HCT116 (cell line): ENCODE data around the gene BMPER. TPM values are rescaled to one million over a fixed set of nuclear protein-coding genes. Genes with fewer than 3 reads are reported as not detected.

ENCODE experiments used
- ATAC-seq: fragments of 200-7000 bp; cut with Tn5 transposase; 2 replicates; pipeline ENCODE4 v1.9.1; 2020; ENCODE audit warnings: mild to moderate bottlenecking, moderate library complexity
- BruUV-seq: library from RNA; stranded (reverse); fragments of 400-500 nt; replicated peaks from 2 replicates; lab custom pipeline; 2021; lab: Mats Ljungman, UMichigan
- CTCF ChIA-PET: fragments of 300-600 bp; sonication (Branson Sonifier 250); formaldehyde crosslinking; loops from one replicate; lab custom pipeline; 2021; ENCODE audit warnings: antibody characterized with exemption; lab: Charles Lee
- POLR2A ChIA-PET: fragments of 300-600, 350-600 bp; sonication (Branson Sonifier 250); formaldehyde crosslinking; loops from one replicate; lab custom pipeline; 2021; ENCODE audit warnings: antibody characterized with exemption; lab: Charles Lee
- RAD21 ChIA-PET, 2 experiments: fragments of 300-600 bp; sonication (Branson Sonifier 250); formaldehyde crosslinking; loops; one replicate each; lab custom pipeline; 2023; ENCODE audit warnings: low total read pairs in 2 of 2; ENCODE audit not compliant: uncharacterized antibody in 2 of 2, unreplicated experiment in 2 of 2, low non-redundant PET in 1 of 2; lab: Charles Lee
- DNase-seq: peaks from one replicate; pipeline ENCODE4 v3.0.0-alpha.2; 2010; ENCODE audit warnings: low read depth, low spot score
- H2AFZ ChIP-seq: fragments of 200-600 bp; shearing (Covaris generic), sonication (generic); 2 replicates; pipeline ENCODE4 v1.6.1; 2017; ENCODE audit warnings: low read depth, mixed run types, mixed read lengths, antibody characterized with exemption, low read length; ENCODE audit not compliant: poor library complexity, severe bottlenecking
- H3K27ac ChIP-seq: 2 replicates; pipeline ENCODE4 v1.5.1; 2012; ENCODE audit warnings: low read depth, low read length
- H3K27me3 ChIP-seq: fragments of 200-600 bp; sonication (generic); 2 replicates; pipeline ENCODE4 v1.6.1; 2016; ENCODE audit warnings: mixed run types, low read length, mixed read lengths; ENCODE audit not compliant: insufficient read depth
- H3K36me3 ChIP-seq, 2 experiments: fragments of 200-500 bp in 1 of 2; fragments of 200-600 bp in 1 of 2; sonication (Bioruptor generic) in 1 of 2; sonication (generic) in 1 of 2; 2 replicates each; pipeline versions ENCODE4 v1.5.1 to v1.6.1; 2014 to 2016; ENCODE audit warnings: low read length in 2 of 2, inconsistent platforms in 1 of 2, mixed read lengths in 1 of 2, mixed run types in 1 of 2; ENCODE audit not compliant: insufficient read depth in 2 of 2, control insufficient read depth in 1 of 2
- H3K4me1 ChIP-seq, 2 experiments: fragments of 200-600 bp in 1 of 2; sonication (generic) in 1 of 2; 2 replicates each; pipeline versions ENCODE4 v1.5.1 to v1.6.1; 2012 to 2017; ENCODE audit warnings: low read length in 2 of 2, inconsistent platforms in 1 of 2, mild to moderate bottlenecking in 1 of 2, mixed read lengths in 1 of 2, mixed run types in 1 of 2, moderate library complexity in 1 of 2; ENCODE audit not compliant: insufficient read depth in 2 of 2, control insufficient read depth in 1 of 2
- H3K4me2 ChIP-seq: fragments of 200-600 bp; sonication (generic); 2 replicates; pipeline ENCODE4 v1.6.1; 2017; ENCODE audit warnings: mixed run types, low read length, mixed read lengths
- H3K4me3 ChIP-seq, 2 experiments: fragments of 200-600 bp in 1 of 2; sonication (generic) in 1 of 2; replicated peaks in 1 of 2; 2 replicates each; pipeline ENCODE4 v1.5.1; 2011 to 2016; ENCODE audit warnings: low read length in 2 of 2, control low read depth in 1 of 2, low read depth in 1 of 2, mild to moderate bottlenecking in 1 of 2, mixed read lengths in 1 of 2, mixed run types in 1 of 2
- H3K79me2 ChIP-seq: fragments of 200-600 bp; sonication (generic); 2 replicates; pipeline ENCODE4 v1.6.1; 2017; ENCODE audit warnings: mild to moderate bottlenecking, mixed run types, low read length, moderate library complexity, mixed read lengths; ENCODE audit not compliant: insufficient read depth
- H3K9ac ChIP-seq: fragments of 200-600 bp; sonication (generic); 2 replicates; pipeline ENCODE4 v1.6.1; 2016; ENCODE audit warnings: low read length, mixed read lengths
- H3K9me2 ChIP-seq: fragments of 200-600 bp; sonication (generic), shearing (Covaris generic); 2 replicates; pipeline ENCODE4 v1.6.1; 2017; ENCODE audit warnings: mixed run types, mild to moderate bottlenecking, moderate library complexity; ENCODE audit not compliant: insufficient read depth
- H3K9me3 ChIP-seq, 2 experiments: fragments of 200-500 bp in 1 of 2; fragments of 200-600 bp in 1 of 2; sonication (Bioruptor generic) in 1 of 2; sonication (generic) in 1 of 2; 2 replicates each; pipeline ENCODE4 v1.6.1; 2014 to 2017; ENCODE audit warnings: low read length in 2 of 2, mixed read lengths in 2 of 2, inconsistent platforms in 1 of 2, low read depth in 1 of 2, mild to moderate bottlenecking in 1 of 2, mixed run types in 1 of 2, moderate library complexity in 1 of 2; ENCODE audit not compliant: control insufficient read depth in 1 of 2, insufficient read depth in 1 of 2
- H4K20me1 ChIP-seq: fragments of 200-600 bp; sonication (generic), shearing (Covaris generic); 2 replicates; pipeline ENCODE4 v1.6.1; 2017; ENCODE audit warnings: mixed run types, mild to moderate bottlenecking, moderate library complexity; ENCODE audit not compliant: insufficient read depth
- CBX3 ChIP-seq: IDR thresholded peaks from 2 replicates; pipeline ENCODE4 v1.6.1; 2012; ENCODE audit warnings: low read depth
- CEBPB ChIP-seq: IDR thresholded peaks from 2 replicates; pipeline ENCODE4 v1.6.1; 2012; ENCODE audit warnings: low read depth
- ELF1 ChIP-seq: IDR thresholded peaks from 2 replicates; pipeline ENCODE4 v1.6.1; 2012; ENCODE audit warnings: low read depth, borderline replicate concordance
- EZH2 ChIP-seq: fragments of 200-600 bp; sonication (generic); IDR thresholded peaks from 2 replicates; pipeline ENCODE4 v1.6.1; 2017; ENCODE audit warnings: antibody characterized with exemption, mixed run types
- EZH2phosphoT487 ChIP-seq: fragments of 200-600 bp; IDR thresholded peaks from 2 replicates; pipeline ENCODE4 v1.6.1; 2018; ENCODE audit warnings: antibody characterized with exemption, borderline replicate concordance
- FOSL1 ChIP-seq: IDR thresholded peaks from 2 replicates; pipeline ENCODE4 v1.6.1; 2012; ENCODE audit warnings: low read depth
- POLR2A ChIP-seq: IDR thresholded peaks from 2 replicates; pipeline ENCODE4 v1.7.0; 2011; ENCODE audit warnings: borderline replicate concordance; ENCODE audit not compliant: insufficient read depth, insufficient read length; ENCODE audit errors: extremely low read depth
- POLR2AphosphoS5 ChIP-seq: IDR thresholded peaks from 2 replicates; pipeline ENCODE4 v1.6.1; 2011; ENCODE audit warnings: mild to moderate bottlenecking, low read depth, low read length, moderate library complexity
- RAD21 ChIP-seq: IDR thresholded peaks from 2 replicates; pipeline ENCODE4 v1.6.1; 2012; ENCODE audit warnings: low read depth, mild to moderate bottlenecking
- SIN3A ChIP-seq: IDR thresholded peaks from 2 replicates; pipeline ENCODE4 v1.6.1; 2012; ENCODE audit warnings: low read depth
- TCF7L2 ChIP-seq: IDR thresholded peaks from 2 replicates; pipeline ENCODE4 v1.7.0; 2011; ENCODE audit warnings: borderline replicate concordance, inconsistent platforms; ENCODE audit not compliant: insufficient read depth, insufficient read length; ENCODE audit errors: extremely low read depth
- YY1 ChIP-seq: IDR thresholded peaks from 2 replicates; pipeline ENCODE4 v1.6.1; 2011; ENCODE audit warnings: low read length, low read depth, moderate library complexity, mild to moderate bottlenecking; ENCODE audit not compliant: insufficient replicate concordance; ENCODE audit errors: extremely low read depth
- ZFX ChIP-seq: fragments of 450-650 bp; IDR thresholded peaks from 2 replicates; pipeline ENCODE4 v1.6.1; 2017
- ZNF274 ChIP-seq: fragments of 200-500 bp; sonication (Bioruptor generic); IDR thresholded peaks from 2 replicates; pipeline ENCODE4 v1.6.1; 2014; ENCODE audit warnings: mild to moderate bottlenecking, low read depth, low read length, inconsistent platforms
- intact Hi-C: fragments of 100-400 bp; cut with micrococcal nuclease; formaldehyde crosslinking; loops from 2 replicates; pipeline ENCODE4 v1.10.0; 2022
- total RNA-seq: library from RNA; stranded (reverse); gene quantifications from one replicate; pipeline ENCODE4 v1.2.1, GENCODE V29; 2021; ENCODE audit not compliant: unreplicated experiment
- TF ChIP-seq, protein P1 (sequence below): IDR thresholded peaks from 2 replicates; pipeline ENCODE4 v1.6.1; 2012
- TF ChIP-seq, protein P2 (sequence below): IDR thresholded peaks from 2 replicates; pipeline ENCODE4 v1.6.1; 2012; ENCODE audit warnings: low read depth
- TF ChIP-seq, protein P3 (sequence below): IDR thresholded peaks from 2 replicates; pipeline ENCODE4 v1.6.1; 2011; ENCODE audit warnings: mild to moderate bottlenecking, low read length, moderate library complexity; ENCODE audit not compliant: insufficient replicate concordance; ENCODE audit errors: extremely low read depth
- TF ChIP-seq, protein P4 (sequence below): IDR thresholded peaks from 2 replicates; pipeline ENCODE4 v1.6.1; 2012

The BMPER gene
- total RNA-seq, 1 experiment from 2014 or later = not detected

DNA sequence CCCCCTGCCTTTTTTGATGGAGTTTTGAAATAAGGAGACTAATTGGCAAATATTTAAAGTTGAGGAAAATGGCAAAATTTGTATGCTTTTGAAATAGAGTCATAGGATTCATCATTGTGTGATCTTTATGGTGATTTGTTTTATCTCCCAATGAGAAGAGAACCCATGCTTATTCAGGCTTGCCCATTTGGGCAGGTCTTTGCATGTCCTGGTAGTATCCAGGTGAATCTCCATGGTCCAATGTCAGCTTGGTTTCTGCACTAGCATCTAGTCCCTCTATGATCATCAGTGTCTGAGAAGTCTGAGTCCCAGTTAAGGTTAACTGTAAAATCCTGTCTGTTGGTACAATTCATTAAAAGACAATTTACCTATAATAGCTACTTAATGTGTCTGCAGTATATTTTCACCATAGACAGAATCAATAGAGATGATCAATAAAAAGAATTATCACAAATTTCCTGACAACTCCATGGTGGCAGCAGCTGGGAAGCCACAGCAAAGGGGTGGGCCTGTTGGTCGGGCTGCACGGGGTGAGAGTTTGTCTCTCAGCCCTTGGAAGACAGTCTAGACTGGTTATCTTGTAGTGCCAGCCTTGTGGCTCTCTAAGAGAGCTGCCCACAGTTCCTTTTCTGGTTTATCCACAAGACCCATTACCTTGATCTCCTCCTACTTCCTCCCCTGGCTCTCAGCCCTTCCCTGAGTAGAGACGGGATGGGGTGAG lies 22.2 kb upstream of the BMPER start:
- Histone ChIP-seq H3K4me2 (no peak overlapping the region), H3K36me3 (no peaks in the 10 kb centered on the region), H3K79me2 (no peaks in the 10 kb centered on the region), H3K27ac (no peak overlapping the region), H2AFZ (no peak overlapping the region), H3K9ac (no peak overlapping the region), H3K9me2 (no peaks in the 10 kb centered on the region), H3K4me1 (no peaks in the 10 kb centered on the region), H4K20me1 (no peaks in the 10 kb centered on the region), H3K27me3 (no peaks in the 10 kb centered on the region)
- no peak for ATAC-seq
- POLR2A ChIA-PET = no interaction called here
- BruUV-seq = no TSS peak
- CTCF ChIA-PET = no interaction called here
- intact Hi-C loops = no loop called here
- DNase-seq = no peak
- RAD21 ChIA-PET = no interaction called here
- TF ChIP-seq ELF1 = no peak
- no peak for TF ChIP-seq RAD21
- no peak for TF ChIP-seq SIN3A
- TF ChIP-seq, protein P1, sequence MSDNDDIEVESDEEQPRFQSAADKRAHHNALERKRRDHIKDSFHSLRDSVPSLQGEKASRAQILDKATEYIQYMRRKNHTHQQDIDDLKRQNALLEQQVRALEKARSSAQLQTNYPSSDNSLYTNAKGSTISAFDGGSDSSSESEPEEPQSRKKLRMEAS = no peak
- TF ChIP-seq ZNF274 = no peak
- no peak for TF ChIP-seq POLR2A
- TF ChIP-seq, protein P2, sequence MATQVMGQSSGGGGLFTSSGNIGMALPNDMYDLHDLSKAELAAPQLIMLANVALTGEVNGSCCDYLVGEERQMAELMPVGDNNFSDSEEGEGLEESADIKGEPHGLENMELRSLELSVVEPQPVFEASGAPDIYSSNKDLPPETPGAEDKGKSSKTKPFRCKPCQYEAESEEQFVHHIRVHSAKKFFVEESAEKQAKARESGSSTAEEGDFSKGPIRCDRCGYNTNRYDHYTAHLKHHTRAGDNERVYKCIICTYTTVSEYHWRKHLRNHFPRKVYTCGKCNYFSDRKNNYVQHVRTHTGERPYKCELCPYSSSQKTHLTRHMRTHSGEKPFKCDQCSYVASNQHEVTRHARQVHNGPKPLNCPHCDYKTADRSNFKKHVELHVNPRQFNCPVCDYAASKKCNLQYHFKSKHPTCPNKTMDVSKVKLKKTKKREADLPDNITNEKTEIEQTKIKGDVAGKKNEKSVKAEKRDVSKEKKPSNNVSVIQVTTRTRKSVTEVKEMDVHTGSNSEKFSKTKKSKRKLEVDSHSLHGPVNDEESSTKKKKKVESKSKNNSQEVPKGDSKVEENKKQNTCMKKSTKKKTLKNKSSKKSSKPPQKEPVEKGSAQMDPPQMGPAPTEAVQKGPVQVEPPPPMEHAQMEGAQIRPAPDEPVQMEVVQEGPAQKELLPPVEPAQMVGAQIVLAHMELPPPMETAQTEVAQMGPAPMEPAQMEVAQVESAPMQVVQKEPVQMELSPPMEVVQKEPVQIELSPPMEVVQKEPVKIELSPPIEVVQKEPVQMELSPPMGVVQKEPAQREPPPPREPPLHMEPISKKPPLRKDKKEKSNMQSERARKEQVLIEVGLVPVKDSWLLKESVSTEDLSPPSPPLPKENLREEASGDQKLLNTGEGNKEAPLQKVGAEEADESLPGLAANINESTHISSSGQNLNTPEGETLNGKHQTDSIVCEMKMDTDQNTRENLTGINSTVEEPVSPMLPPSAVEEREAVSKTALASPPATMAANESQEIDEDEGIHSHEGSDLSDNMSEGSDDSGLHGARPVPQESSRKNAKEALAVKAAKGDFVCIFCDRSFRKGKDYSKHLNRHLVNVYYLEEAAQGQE = no peak
- TF ChIP-seq TCF7L2 = no peak
- TF ChIP-seq CEBPB = no peak
- no peak for TF ChIP-seq EZH2phosphoT487
- TF ChIP-seq YY1 = no peak
- no peak for TF ChIP-seq POLR2AphosphoS5
- TF ChIP-seq ZFX = no peak
- TF ChIP-seq EZH2 = no peak
- no peak for TF ChIP-seq CBX3
- TF ChIP-seq FOSL1 = no peak
- TF ChIP-seq, protein P3, sequence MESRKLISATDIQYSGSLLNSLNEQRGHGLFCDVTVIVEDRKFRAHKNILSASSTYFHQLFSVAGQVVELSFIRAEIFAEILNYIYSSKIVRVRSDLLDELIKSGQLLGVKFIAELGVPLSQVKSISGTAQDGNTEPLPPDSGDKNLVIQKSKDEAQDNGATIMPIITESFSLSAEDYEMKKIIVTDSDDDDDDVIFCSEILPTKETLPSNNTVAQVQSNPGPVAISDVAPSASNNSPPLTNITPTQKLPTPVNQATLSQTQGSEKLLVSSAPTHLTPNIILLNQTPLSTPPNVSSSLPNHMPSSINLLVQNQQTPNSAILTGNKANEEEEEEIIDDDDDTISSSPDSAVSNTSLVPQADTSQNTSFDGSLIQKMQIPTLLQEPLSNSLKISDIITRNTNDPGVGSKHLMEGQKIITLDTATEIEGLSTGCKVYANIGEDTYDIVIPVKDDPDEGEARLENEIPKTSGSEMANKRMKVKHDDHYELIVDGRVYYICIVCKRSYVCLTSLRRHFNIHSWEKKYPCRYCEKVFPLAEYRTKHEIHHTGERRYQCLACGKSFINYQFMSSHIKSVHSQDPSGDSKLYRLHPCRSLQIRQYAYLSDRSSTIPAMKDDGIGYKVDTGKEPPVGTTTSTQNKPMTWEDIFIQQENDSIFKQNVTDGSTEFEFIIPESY = no peak
- TF ChIP-seq, protein P4, sequence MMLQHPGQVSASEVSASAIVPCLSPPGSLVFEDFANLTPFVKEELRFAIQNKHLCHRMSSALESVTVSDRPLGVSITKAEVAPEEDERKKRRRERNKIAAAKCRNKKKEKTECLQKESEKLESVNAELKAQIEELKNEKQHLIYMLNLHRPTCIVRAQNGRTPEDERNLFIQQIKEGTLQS = no peak
- TF ChIP-seq, all 23 proteins: peak for 0
- no peak overlapping the region for H3K4me3 ChIP-seq
- no peaks in the 10 kb centered on the region for H3K9me3 ChIP-seq
